Chondrocyte (in vitro differentiated cells): ENCODE results near the gene KLF7. TPM values are rescaled to one million over a fixed set of nuclear protein-coding genes. Genes with fewer than 3 reads are reported as not detected.
A peak's percentile ranks its signal among the peaks of the same experiment; 100 is the strongest.

Source experiments
- DNase-seq: peaks from one replicate; pipeline ENCODE4 v3.0.0; 2021; ENCODE audit warnings: mixed read lengths, low spot score
- H3K27ac Mint-ChIP-seq: one replicate; pipeline ENCODE4 v1.8.0; 2021; ENCODE audit warnings: mild to moderate bottlenecking, moderate library complexity, mixed read lengths; ENCODE audit not compliant: unreplicated experiment
- H3K27me3 Mint-ChIP-seq: 2 replicates; pipeline ENCODE4 v1.8.0; 2021; ENCODE audit warnings: low read depth, mixed read lengths
- H3K36me3 Mint-ChIP-seq: 2 replicates; pipeline ENCODE4 v1.8.0; 2021; ENCODE audit warnings: low read depth, mixed read lengths
- H3K4me1 Mint-ChIP-seq: 2 replicates; pipeline ENCODE4 v1.8.0; 2021; ENCODE audit warnings: low read depth, mild to moderate bottlenecking, mixed read lengths
- H3K4me3 Mint-ChIP-seq: one replicate; pipeline ENCODE4 v1.8.0; 2021; ENCODE audit warnings: mild to moderate bottlenecking, moderate library complexity, mixed read lengths; ENCODE audit not compliant: unreplicated experiment
- H3K9me3 Mint-ChIP-seq: 2 replicates; pipeline ENCODE4 v1.8.0; 2021; ENCODE audit warnings: low read depth, mixed read lengths
- total RNA-seq: library from RNA; stranded (reverse); gene quantifications from 3 replicates; pipeline ENCODE4 v1.2.1, GENCODE V29; 2021
- TF ChIP-seq, protein P1 (sequence below): fragments of 200-600 bp; sonication (generic); IDR thresholded peaks from 2 replicates; pipeline ENCODE4 v1.5.0; 2021; ENCODE audit warnings: antibody characterized with exemption, mild to moderate bottlenecking, moderate library complexity

The KLF7 gene
- total RNA-seq, 1 donor from 2014 or later = 38.5 TPM

DNA sequence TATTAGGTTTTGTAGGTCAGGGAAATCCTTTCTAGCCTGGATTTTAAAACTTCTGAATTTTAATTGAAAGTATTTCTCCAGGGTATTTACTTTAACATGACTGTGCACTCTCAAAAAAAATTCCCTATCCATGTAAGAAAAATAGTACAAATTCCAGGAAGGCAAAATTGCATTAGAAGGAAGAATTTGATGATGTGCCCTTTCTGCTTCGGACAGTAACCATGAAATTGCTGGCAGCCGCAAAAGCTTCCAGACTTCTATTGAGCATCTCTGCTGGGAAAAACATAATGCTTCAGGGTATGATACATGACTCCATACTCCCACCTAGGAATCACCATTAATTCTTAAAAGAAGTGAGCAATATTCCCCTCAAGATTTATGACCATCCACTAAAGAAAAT lies 17.2 kb upstream of the KLF7 start:
- peaks cover 12% of the 10 kb centered on the region for H3K9me3 Mint-ChIP-seq
- H3K36me3 Mint-ChIP-seq = no peaks in the 10 kb centered on the region
- H3K4me3 Mint-ChIP-seq = no peak overlapping the region
- DNase-seq = no peak
- H3K27ac Mint-ChIP-seq = peak overlapping the region; percentile 88
- TF ChIP-seq, protein P1, sequence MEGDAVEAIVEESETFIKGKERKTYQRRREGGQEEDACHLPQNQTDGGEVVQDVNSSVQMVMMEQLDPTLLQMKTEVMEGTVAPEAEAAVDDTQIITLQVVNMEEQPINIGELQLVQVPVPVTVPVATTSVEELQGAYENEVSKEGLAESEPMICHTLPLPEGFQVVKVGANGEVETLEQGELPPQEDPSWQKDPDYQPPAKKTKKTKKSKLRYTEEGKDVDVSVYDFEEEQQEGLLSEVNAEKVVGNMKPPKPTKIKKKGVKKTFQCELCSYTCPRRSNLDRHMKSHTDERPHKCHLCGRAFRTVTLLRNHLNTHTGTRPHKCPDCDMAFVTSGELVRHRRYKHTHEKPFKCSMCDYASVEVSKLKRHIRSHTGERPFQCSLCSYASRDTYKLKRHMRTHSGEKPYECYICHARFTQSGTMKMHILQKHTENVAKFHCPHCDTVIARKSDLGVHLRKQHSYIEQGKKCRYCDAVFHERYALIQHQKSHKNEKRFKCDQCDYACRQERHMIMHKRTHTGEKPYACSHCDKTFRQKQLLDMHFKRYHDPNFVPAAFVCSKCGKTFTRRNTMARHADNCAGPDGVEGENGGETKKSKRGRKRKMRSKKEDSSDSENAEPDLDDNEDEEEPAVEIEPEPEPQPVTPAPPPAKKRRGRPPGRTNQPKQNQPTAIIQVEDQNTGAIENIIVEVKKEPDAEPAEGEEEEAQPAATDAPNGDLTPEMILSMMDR = no peak
- peaks cover 49% of the 10 kb centered on the region for H3K4me1 Mint-ChIP-seq
- no peaks in the 10 kb centered on the region for H3K27me3 Mint-ChIP-seq

DNA sequence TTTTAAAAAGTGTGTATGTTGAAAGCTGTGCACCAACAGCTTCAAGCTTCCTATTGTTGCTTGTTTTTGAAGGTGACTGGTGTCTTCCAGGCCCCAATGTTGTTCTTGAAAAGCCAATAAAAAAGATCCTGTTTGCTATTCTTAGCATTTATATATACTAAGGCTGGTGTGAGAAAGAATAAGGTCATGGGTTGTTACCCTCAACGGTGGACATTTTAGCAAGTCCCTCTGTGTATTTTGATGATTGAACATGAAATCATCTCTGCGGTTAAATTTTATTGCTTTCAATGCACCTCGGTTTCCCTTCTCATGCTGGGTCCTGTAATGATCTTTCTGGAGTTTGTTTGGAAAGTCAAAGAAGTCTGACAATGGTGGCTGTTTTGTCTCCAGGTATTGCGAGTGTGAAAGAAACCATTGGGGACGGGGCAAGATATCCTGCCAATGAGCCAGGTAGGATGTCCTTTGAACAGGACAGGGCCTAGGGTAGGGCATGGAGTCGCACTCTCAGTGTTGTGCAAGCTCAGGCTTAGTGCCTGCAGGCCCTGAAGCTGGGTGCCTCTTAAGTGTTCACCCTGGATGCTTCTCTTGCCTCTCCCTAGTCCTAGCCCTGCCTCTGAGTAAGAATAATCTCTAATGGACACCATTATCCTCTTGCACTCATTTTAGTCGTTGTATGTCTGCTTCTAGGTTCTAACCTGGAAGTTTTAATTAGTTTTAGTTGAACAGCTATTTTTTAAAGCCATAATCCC lies 16.0 kb upstream of the KLF7 start:
- H3K9me3 Mint-ChIP-seq = peaks cover 1% of the 10 kb centered on the region

GRCh38 chr2:207180741-207181140 lies 15.0 kb upstream of the KLF7 start:
- no peaks in the 10 kb centered on the region for H3K9me3 Mint-ChIP-seq
- DNase-seq = no peak
- H3K4me3 Mint-ChIP-seq = no peak overlapping the region

More for the DNA sequence above, 16.0 kb upstream of the KLF7 start:
- peak overlapping the region; percentile 75 for H3K27ac Mint-ChIP-seq
- no peaks in the 10 kb centered on the region for H3K27me3 Mint-ChIP-seq
- TF ChIP-seq, protein P1 = no peak
- DNase-seq = no peak
- H3K4me3 Mint-ChIP-seq = no peak overlapping the region
- H3K36me3 Mint-ChIP-seq = no peaks in the 10 kb centered on the region
- peaks cover 49% of the 10 kb centered on the region for H3K4me1 Mint-ChIP-seq

GRCh38 chr2:207176247-207176646 lies 10.5 kb upstream of the KLF7 start:
- H3K4me3 Mint-ChIP-seq = no peak overlapping the region
- peaks cover 15% of the 10 kb centered on the region for H3K4me1 Mint-ChIP-seq

More at GRCh38 chr2:207180741-207181140, 15.0 kb upstream of the KLF7 start:
- H3K27me3 Mint-ChIP-seq = no peaks in the 10 kb centered on the region
- H3K36me3 Mint-ChIP-seq = no peaks in the 10 kb centered on the region
- TF ChIP-seq, protein P1 = no peak
- H3K27ac Mint-ChIP-seq = peak overlapping the region; percentile 65
- H3K4me1 Mint-ChIP-seq = peaks cover 49% of the 10 kb centered on the region

GRCh38 chr2:207173641-207174040 lies 7.9 kb upstream of the KLF7 start:
- Mint-ChIP-seq H3K9me3 (peaks cover 11% of the 10 kb centered on the region), H3K4me1 (no peaks in the 10 kb centered on the region), H3K27me3 (no peaks in the 10 kb centered on the region), H3K27ac (no peak overlapping the region), H3K36me3 (no peaks in the 10 kb centered on the region), H3K4me3 (no peak overlapping the region)
- DNase-seq = no peak
- TF ChIP-seq, protein P1 = no peak

More at GRCh38 chr2:207176247-207176646, 10.5 kb upstream of the KLF7 start:
- TF ChIP-seq, protein P1 = no peak
- H3K27ac Mint-ChIP-seq = no peak overlapping the region
- H3K27me3 Mint-ChIP-seq = no peaks in the 10 kb centered on the region
- DNase-seq = no peak
- no peaks in the 10 kb centered on the region for H3K9me3 Mint-ChIP-seq
- no peaks in the 10 kb centered on the region for H3K36me3 Mint-ChIP-seq
